HUES6 (cell line): ENCODE data around the gene DAO.

Experiments
- H3K27ac ChIP-seq: 2 replicates; pipeline ENCODE4 v1.7.0; 2013; ENCODE audit warnings: low read depth, mild to moderate bottlenecking, low read length, inconsistent platforms
- H3K27me3 ChIP-seq: 2 replicates; pipeline ENCODE4 v1.6.1; 2013; ENCODE audit warnings: low read length; ENCODE audit not compliant: control insufficient read depth, insufficient read depth
- H3K36me3 ChIP-seq: 2 replicates; pipeline ENCODE4 v1.6.1; 2013; ENCODE audit warnings: low read length; ENCODE audit not compliant: control insufficient read depth, insufficient read depth
- H3K4me1 ChIP-seq: 2 replicates; pipeline ENCODE4 v1.6.1; 2013; ENCODE audit warnings: low read length; ENCODE audit not compliant: control insufficient read depth, insufficient read depth
- H3K4me3 ChIP-seq: 2 replicates; pipeline ENCODE4 v1.5.1; 2013; ENCODE audit warnings: low read depth, low read length
- H3K9ac ChIP-seq: one replicate; pipeline ENCODE4 v1.6.1; 2013; ENCODE audit warnings: mild to moderate bottlenecking, low read length
- H3K9me3 ChIP-seq: 2 replicates; pipeline ENCODE4 v1.6.1; 2013; ENCODE audit warnings: low read depth, low read length; ENCODE audit not compliant: control insufficient read depth, insufficient read depth

DAO gene

GRCh38 chr12:108849660-108850059 lies 30.2 kb upstream of the DAO start:
- Histone ChIP-seq H3K9me3 (peaks cover 2% of the 10 kb centered on the region; the same call in 1 of the 2 replicates), H3K27ac (no peak overlapping the region), H3K9ac (no peak overlapping the region), H3K27me3 (no peaks in the 10 kb centered on the region), H3K36me3 (peaks cover 54% of the 10 kb centered on the region), H3K4me3 (no peak overlapping the region), H3K4me1 (no peaks in the 10 kb centered on the region)

- Histone ChIP-seq H3K36me3 (peaks cover 47% of the 10 kb centered on the region), H3K4me3 (no peak overlapping the region), H3K9me3 (peaks cover 3% of the 10 kb centered on the region), H3K27ac (no peak overlapping the region), H3K4me1 (peaks cover 3% of the 10 kb centered on the region; the same call in 1 of the 2 replicates), H3K27me3 (no peaks in the 10 kb centered on the region), H3K9ac (no peak overlapping the region)
These were observed 28.9 kb upstream of the DAO start for GRCh38 chr12:108850854-108851573.

- peaks cover 30% of the 10 kb centered on the region for H3K36me3 ChIP-seq
- H3K27me3 ChIP-seq = no peaks in the 10 kb centered on the region
- H3K9ac ChIP-seq = no peak overlapping the region
- peaks cover 12% of the 10 kb centered on the region for H3K4me1 ChIP-seq
- peaks cover 3% of the 10 kb centered on the region for H3K9me3 ChIP-seq
- H3K27ac ChIP-seq = no peak overlapping the region
- no peak overlapping the region for H3K4me3 ChIP-seq
These were observed 27.1 kb upstream of the DAO start for GRCh38 chr12:108852674-108853309.

- Histone ChIP-seq H3K27ac (no peak overlapping the region), H3K4me3 (no peak overlapping the region), H3K9ac (no peak overlapping the region)
These were observed 26.5 kb upstream of the DAO start for GRCh38 chr12:108853426-108853825.

GRCh38 chr12:108853981-108854446 lies 25.9 kb upstream of the DAO start:
- H3K4me3 ChIP-seq = no peak overlapping the region

More at GRCh38 chr12:108853426-108853825, 26.5 kb upstream of the DAO start:
- Histone ChIP-seq H3K4me1 (peaks cover 13% of the 10 kb centered on the region), H3K36me3 (peaks cover 24% of the 10 kb centered on the region), H3K27me3 (no peaks in the 10 kb centered on the region), H3K9me3 (peaks cover 3% of the 10 kb centered on the region)

GRCh38 chr12:108854451-108855283 lies 25.2 kb upstream of the DAO start:
- H3K4me1 ChIP-seq = peaks cover 24% of the 10 kb centered on the region
- H3K9me3 ChIP-seq = peaks cover 3% of the 10 kb centered on the region
- no peak overlapping the region for H3K9ac ChIP-seq
- no peak overlapping the region for H3K4me3 ChIP-seq
- H3K27ac ChIP-seq = no peak overlapping the region
- no peaks in the 10 kb centered on the region for H3K27me3 ChIP-seq
- H3K36me3 ChIP-seq = peaks cover 17% of the 10 kb centered on the region

More at GRCh38 chr12:108853981-108854446, 25.9 kb upstream of the DAO start:
- no peak overlapping the region for H3K9ac ChIP-seq
- H3K4me1 ChIP-seq = peaks cover 18% of the 10 kb centered on the region
- H3K9me3 ChIP-seq = peaks cover 3% of the 10 kb centered on the region
- no peak overlapping the region for H3K27ac ChIP-seq
- H3K36me3 ChIP-seq = peaks cover 18% of the 10 kb centered on the region
- no peaks in the 10 kb centered on the region for H3K27me3 ChIP-seq

- peak overlapping the region; percentile 79; the same call in 1 of the 2 replicates for H3K4me3 ChIP-seq
These were observed 24.4 kb upstream of the DAO start for GRCh38 chr12:108855284-108856169.

GRCh38 chr12:108856170-108856427 lies 23.8 kb upstream of the DAO start:
- Histone ChIP-seq H3K27ac (peak overlapping the region; percentile 5; the same call in 1 of the 2 replicates), H3K4me3 (peak overlapping the region; percentile 79), H3K9ac (peak overlapping the region; percentile 86)

More at GRCh38 chr12:108855284-108856169, 24.4 kb upstream of the DAO start:
- Histone ChIP-seq H3K9me3 (peaks cover 3% of the 10 kb centered on the region), H3K27ac (peak overlapping the region; percentile 5; the same call in 1 of the 2 replicates), H3K36me3 (peaks cover 17% of the 10 kb centered on the region), H3K27me3 (no peaks in the 10 kb centered on the region), H3K9ac (peak overlapping the region; percentile 86), H3K4me1 (peaks cover 30% of the 10 kb centered on the region)

GRCh38 chr12:108856428-108857157 lies 23.3 kb upstream of the DAO start:
- peaks cover 32% of the 10 kb centered on the region for H3K4me1 ChIP-seq
- H3K9ac ChIP-seq = peak overlapping the region; percentile 86
- H3K9me3 ChIP-seq = peaks cover 3% of the 10 kb centered on the region
- H3K27me3 ChIP-seq = no peaks in the 10 kb centered on the region
- H3K4me3 ChIP-seq = peak overlapping the region; percentile 79
- H3K36me3 ChIP-seq = peaks cover 15% of the 10 kb centered on the region
- H3K27ac ChIP-seq = peak overlapping the region; percentile 5; the same call in 1 of the 2 replicates

More at GRCh38 chr12:108856170-108856427, 23.8 kb upstream of the DAO start:
- H3K27me3 ChIP-seq = no peaks in the 10 kb centered on the region
- peaks cover 32% of the 10 kb centered on the region for H3K4me1 ChIP-seq
- H3K36me3 ChIP-seq = peaks cover 17% of the 10 kb centered on the region
- H3K9me3 ChIP-seq = peaks cover 3% of the 10 kb centered on the region

- Histone ChIP-seq H3K4me3 (peak overlapping the region; percentile 79), H3K27ac (no peak overlapping the region), H3K4me1 (peaks cover 32% of the 10 kb centered on the region), H3K27me3 (no peaks in the 10 kb centered on the region), H3K9ac (peak overlapping the region; percentile 86), H3K36me3 (peaks cover 12% of the 10 kb centered on the region; the same call in 1 of the 2 replicates), H3K9me3 (peaks cover 3% of the 10 kb centered on the region)
These were observed 22.8 kb upstream of the DAO start for GRCh38 chr12:108857158-108857407.
